ENCODE measurements around the gene MT1X. TPM values are rescaled to one million over a fixed set of nuclear protein-coding genes. Genes with fewer than 3 reads are reported as not detected.
A peak's percentile ranks its signal among the peaks of the same experiment; 100 is the strongest.

MT1X gene
- total and polyA plus RNA-seq, 2 of the 13 experiments (the other 11 are each of a cell fraction or from before 2014, with no cell fraction given) = 19.7 to 288 TPM

DNA sequence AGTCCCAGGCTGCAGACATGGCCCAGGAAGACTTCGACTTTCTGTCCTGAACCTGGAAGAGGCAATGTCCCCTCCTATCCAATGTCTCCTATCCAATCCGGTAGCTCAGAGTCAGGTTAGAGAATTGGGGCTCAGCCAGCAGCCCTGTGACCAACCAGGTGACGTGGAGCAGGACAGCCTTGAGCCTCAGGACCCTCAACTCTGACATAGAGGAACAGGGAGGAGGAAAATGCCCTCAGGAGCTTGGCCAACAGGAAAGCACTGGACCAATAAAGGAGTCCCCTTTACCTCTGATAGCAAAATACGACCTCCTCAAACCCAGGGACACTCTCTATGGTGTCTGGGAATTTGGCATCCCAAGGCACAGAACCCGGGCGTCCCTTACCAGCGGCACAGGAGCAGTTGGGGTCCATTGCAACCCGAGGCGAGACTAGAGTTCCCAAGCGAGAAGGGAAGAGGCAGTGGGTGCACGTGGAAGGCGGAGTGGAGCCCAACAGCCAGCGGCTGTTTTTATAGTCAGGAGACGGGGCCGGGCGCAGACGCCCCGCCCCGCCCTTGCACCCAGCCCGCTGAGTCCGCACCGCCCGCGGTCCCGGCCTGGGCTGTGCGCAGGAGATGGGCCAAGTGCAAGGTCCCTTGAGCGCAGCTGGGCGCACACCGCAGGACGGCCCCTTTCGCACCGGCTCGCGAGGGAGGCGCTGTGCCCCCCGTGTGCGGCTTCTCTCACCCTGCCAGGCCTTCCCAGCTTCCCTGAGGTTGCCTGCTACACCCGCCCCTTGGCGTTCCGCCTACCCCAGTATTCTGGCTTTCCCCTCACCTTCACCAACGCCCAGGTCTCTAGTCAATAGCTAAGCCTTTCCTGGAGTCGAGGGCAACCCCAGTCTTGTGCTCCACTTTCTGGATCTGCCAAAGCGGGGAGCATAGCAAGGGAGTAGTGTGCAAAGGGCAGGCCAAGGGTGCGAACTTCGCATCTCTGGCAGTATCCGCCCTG is 14.4 kb upstream of the MT1X start, which contains the start of gene MT1G (continued):
- TF ChIP-seq, protein P1, sequence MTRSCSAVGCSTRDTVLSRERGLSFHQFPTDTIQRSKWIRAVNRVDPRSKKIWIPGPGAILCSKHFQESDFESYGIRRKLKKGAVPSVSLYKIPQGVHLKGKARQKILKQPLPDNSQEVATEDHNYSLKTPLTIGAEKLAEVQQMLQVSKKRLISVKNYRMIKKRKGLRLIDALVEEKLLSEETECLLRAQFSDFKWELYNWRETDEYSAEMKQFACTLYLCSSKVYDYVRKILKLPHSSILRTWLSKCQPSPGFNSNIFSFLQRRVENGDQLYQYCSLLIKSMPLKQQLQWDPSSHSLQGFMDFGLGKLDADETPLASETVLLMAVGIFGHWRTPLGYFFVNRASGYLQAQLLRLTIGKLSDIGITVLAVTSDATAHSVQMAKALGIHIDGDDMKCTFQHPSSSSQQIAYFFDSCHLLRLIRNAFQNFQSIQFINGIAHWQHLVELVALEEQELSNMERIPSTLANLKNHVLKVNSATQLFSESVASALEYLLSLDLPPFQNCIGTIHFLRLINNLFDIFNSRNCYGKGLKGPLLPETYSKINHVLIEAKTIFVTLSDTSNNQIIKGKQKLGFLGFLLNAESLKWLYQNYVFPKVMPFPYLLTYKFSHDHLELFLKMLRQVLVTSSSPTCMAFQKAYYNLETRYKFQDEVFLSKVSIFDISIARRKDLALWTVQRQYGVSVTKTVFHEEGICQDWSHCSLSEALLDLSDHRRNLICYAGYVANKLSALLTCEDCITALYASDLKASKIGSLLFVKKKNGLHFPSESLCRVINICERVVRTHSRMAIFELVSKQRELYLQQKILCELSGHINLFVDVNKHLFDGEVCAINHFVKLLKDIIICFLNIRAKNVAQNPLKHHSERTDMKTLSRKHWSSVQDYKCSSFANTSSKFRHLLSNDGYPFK (CRISPR knock-in tag; IDR thresholded peaks at IDR 0.05; ENCODE audit: borderline replicate concordance) = peak; percentile 35; the same call in 1 of the 2 replicates
- TF ChIP-seq HOXD1 (CRISPR knock-in tag; IDR thresholded peaks at IDR 0.05) = no peak
- TF ChIP-seq, protein P2, sequence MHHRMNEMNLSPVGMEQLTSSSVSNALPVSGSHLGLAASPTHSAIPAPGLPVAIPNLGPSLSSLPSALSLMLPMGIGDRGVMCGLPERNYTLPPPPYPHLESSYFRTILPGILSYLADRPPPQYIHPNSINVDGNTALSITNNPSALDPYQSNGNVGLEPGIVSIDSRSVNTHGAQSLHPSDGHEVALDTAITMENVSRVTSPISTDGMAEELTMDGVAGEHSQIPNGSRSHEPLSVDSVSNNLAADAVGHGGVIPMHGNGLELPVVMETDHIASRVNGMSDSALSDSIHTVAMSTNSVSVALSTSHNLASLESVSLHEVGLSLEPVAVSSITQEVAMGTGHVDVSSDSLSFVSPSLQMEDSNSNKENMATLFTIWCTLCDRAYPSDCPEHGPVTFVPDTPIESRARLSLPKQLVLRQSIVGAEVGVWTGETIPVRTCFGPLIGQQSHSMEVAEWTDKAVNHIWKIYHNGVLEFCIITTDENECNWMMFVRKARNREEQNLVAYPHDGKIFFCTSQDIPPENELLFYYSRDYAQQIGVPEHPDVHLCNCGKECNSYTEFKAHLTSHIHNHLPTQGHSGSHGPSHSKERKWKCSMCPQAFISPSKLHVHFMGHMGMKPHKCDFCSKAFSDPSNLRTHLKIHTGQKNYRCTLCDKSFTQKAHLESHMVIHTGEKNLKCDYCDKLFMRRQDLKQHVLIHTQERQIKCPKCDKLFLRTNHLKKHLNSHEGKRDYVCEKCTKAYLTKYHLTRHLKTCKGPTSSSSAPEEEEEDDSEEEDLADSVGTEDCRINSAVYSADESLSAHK (CRISPR knock-in tag; IDR thresholded peaks at IDR 0.05; ENCODE audit: borderline replicate concordance) = no peak
- no peak for TF ChIP-seq ZNF296 (CRISPR knock-in tag; conservative IDR thresholded peaks at IDR 0.05)
- TF ChIP-seq EED (CRISPR knock-in tag; IDR thresholded peaks at IDR 0.05) = no peak
- TF ChIP-seq, protein P3, sequence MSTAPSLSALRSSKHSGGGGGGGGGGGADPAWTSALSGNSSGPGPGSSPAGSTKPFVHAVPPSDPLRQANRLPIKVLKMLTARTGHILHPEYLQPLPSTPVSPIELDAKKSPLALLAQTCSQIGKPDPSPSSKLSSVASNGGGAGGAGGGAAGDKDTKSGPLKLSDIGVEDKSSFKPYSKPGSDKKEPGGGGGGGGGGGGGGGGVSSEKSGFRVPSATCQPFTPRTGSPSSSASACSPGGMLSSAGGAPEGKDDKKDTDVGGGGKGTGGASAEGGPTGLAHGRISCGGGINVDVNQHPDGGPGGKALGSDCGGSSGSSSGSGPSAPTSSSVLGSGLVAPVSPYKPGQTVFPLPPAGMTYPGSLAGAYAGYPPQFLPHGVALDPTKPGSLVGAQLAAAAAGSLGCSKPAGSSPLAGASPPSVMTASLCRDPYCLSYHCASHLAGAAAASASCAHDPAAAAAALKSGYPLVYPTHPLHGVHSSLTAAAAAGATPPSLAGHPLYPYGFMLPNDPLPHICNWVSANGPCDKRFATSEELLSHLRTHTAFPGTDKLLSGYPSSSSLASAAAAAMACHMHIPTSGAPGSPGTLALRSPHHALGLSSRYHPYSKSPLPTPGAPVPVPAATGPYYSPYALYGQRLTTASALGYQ (CRISPR knock-in tag; IDR thresholded peaks at IDR 0.05) = no peak
- TF ChIP-seq, protein P4, sequence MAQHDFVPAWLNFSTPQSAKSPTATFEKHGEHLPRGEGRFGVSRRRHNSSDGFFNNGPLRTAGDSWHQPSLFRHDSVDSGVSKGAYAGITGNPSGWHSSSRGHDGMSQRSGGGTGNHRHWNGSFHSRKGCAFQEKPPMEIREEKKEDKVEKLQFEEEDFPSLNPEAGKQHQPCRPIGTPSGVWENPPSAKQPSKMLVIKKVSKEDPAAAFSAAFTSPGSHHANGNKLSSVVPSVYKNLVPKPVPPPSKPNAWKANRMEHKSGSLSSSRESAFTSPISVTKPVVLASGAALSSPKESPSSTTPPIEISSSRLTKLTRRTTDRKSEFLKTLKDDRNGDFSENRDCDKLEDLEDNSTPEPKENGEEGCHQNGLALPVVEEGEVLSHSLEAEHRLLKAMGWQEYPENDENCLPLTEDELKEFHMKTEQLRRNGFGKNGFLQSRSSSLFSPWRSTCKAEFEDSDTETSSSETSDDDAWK (CRISPR knock-in tag; IDR thresholded peaks at IDR 0.05) = no peak
- no peak for TF ChIP-seq ZNF530 (CRISPR knock-in tag; IDR thresholded peaks at IDR 0.05; ENCODE audit: low read depth)
- TF ChIP-seq, protein P5, sequence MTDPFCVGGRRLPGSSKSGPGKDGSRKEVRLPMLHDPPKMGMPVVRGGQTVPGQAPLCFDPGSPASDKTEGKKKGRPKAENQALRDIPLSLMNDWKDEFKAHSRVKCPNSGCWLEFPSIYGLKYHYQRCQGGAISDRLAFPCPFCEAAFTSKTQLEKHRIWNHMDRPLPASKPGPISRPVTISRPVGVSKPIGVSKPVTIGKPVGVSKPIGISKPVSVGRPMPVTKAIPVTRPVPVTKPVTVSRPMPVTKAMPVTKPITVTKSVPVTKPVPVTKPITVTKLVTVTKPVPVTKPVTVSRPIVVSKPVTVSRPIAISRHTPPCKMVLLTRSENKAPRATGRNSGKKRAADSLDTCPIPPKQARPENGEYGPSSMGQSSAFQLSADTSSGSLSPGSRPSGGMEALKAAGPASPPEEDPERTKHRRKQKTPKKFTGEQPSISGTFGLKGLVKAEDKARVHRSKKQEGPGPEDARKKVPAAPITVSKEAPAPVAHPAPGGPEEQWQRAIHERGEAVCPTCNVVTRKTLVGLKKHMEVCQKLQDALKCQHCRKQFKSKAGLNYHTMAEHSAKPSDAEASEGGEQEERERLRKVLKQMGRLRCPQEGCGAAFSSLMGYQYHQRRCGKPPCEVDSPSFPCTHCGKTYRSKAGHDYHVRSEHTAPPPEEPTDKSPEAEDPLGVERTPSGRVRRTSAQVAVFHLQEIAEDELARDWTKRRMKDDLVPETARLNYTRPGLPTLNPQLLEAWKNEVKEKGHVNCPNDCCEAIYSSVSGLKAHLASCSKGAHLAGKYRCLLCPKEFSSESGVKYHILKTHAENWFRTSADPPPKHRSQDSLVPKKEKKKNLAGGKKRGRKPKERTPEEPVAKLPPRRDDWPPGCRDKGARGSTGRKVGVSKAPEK (CRISPR knock-in tag; IDR thresholded peaks at IDR 0.05; ENCODE audit: borderline replicate concordance) = 0 out of 2 replicates have a peak, but pooled peaks have one; percentile 15
- no peak for TF ChIP-seq ZNF3 (CRISPR knock-in tag; IDR thresholded peaks at IDR 0.05)
- no peak for TF ChIP-seq ZNF616 (CRISPR knock-in tag; IDR thresholded peaks at IDR 0.05; ENCODE audit: low read depth)
- TF ChIP-seq CBX5 (CRISPR knock-in tag; IDR thresholded peaks at IDR 0.05; ENCODE audit: borderline replicate concordance) = no peak
- TF ChIP-seq, protein P6, sequence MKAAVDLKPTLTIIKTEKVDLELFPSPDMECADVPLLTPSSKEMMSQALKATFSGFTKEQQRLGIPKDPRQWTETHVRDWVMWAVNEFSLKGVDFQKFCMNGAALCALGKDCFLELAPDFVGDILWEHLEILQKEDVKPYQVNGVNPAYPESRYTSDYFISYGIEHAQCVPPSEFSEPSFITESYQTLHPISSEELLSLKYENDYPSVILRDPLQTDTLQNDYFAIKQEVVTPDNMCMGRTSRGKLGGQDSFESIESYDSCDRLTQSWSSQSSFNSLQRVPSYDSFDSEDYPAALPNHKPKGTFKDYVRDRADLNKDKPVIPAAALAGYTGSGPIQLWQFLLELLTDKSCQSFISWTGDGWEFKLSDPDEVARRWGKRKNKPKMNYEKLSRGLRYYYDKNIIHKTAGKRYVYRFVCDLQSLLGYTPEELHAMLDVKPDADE (CRISPR knock-in tag; IDR thresholded peaks at IDR 0.05) = no peak
- TF ChIP-seq ZNF232 (CRISPR knock-in tag; IDR thresholded peaks at IDR 0.05; ENCODE audit: borderline replicate concordance) = no peak

Data from HepG2 (cell line).